HepG2 (cell line): Measurements from ENCODE around the gene TBC1D22A. TPM values are rescaled to one million over a fixed set of nuclear protein-coding genes. Genes with fewer than 3 reads are reported as not detected.

ENCODE experiments used
- ATAC-seq: fragments of 200-7000 bp; cut with Tn5 transposase; 3 replicates; pipeline ENCODE4 v1.9.1; 2020; ENCODE audit warnings: mild to moderate bottlenecking, moderate library complexity
- BruUV-seq: library from RNA; stranded (reverse); fragments of 400-500 nt; replicated peaks from 2 replicates; lab custom pipeline; 2021; lab: Mats Ljungman, UMichigan
- CTCF ChIA-PET: fragments of 300-600 bp; formaldehyde crosslinking; extraction: SDS; loops from one replicate; lab custom pipeline; 2021; ENCODE audit warnings: low total read pairs, inconsistent platforms, low intra/inter-chr PET ratio; lab: Yijun Ruan, JAX
- POLR2A ChIA-PET: fragments of 350-600 bp; sonication (Branson Sonifier 250); formaldehyde crosslinking; loops from one replicate; lab custom pipeline; 2020; ENCODE audit warnings: antibody characterized with exemption, inconsistent platforms; lab: Yijun Ruan, JAX
- DNase-seq: peaks from one replicate; pipeline ENCODE4 v3.0.0-alpha.2; 2015; ENCODE audit warnings: low spot score
- FAIRE-seq: peaks from 3 replicates; lab custom pipeline; 2011; peaks lifted over from hg19 to GRCh38; lab: Jason Lieb, UNC
- H2AFZ ChIP-seq: one replicate; pipeline ENCODE4 v1.6.1; 2011; ENCODE audit warnings: low read length, inconsistent platforms
- H3K27ac ChIP-seq: fragments of 300-600 bp; 3 replicates; pipeline ENCODE4 v1.8.0; 2011; ENCODE audit warnings: mixed run types, mild to moderate bottlenecking, mixed read lengths, low read length, inconsistent platforms; ENCODE audit not compliant: insufficient read depth; ENCODE audit errors: extremely low read length
- H3K27me3 ChIP-seq, 2 experiments: fragments of 200-600 bp in 1 of 2; 2 replicates in 1 of 2; 3 replicates in 1 of 2; pipeline versions ENCODE4 v1.6.0 to v1.8.0; 2011; ENCODE audit warnings: low read length in 2 of 2, mild to moderate bottlenecking in 2 of 2, moderate library complexity in 2 of 2, inconsistent platforms in 1 of 2; ENCODE audit not compliant: insufficient read depth in 2 of 2, control insufficient read depth in 1 of 2
- H3K36me3 ChIP-seq, 2 experiments: fragments of 200-600 bp in 1 of 2; replicated peaks in 1 of 2; 2 replicates in 1 of 2; 3 replicates in 1 of 2; pipeline versions ENCODE4 v1.5.1 to v1.8.0; 2011; ENCODE audit warnings: low read length in 2 of 2, inconsistent platforms in 1 of 2; ENCODE audit not compliant: insufficient read depth in 2 of 2, control insufficient read depth in 1 of 2
- H3K4me1 ChIP-seq: 2 replicates; pipeline ENCODE4 v1.5.1; 2012; ENCODE audit warnings: low read length, inconsistent platforms; ENCODE audit not compliant: insufficient read depth
- H3K4me2 ChIP-seq: 2 replicates; pipeline ENCODE4 v1.6.0; 2011; ENCODE audit warnings: low read depth, low read length, inconsistent platforms
- H3K4me3 ChIP-seq, 3 experiments: fragments of 200-600 bp in 1 of 3; sonication (generic), shearing (Covaris generic) in 1 of 3; replicated peaks in 1 of 3; 2 replicates each; pipeline ENCODE4 v1.5.1; 2011 to 2016; ENCODE audit warnings: low read length in 3 of 3, inconsistent platforms in 2 of 3, low read depth in 2 of 3, mild to moderate bottlenecking in 2 of 3, control low read depth in 1 of 3, mixed read lengths in 1 of 3; ENCODE audit not compliant: insufficient read depth in 1 of 3
- H3K79me2 ChIP-seq: one replicate; pipeline ENCODE4 v1.6.1; 2011; ENCODE audit warnings: low read length, inconsistent platforms; ENCODE audit not compliant: insufficient read depth
- H3K9ac ChIP-seq: 2 replicates; pipeline ENCODE4 v1.6.0; 2011; ENCODE audit warnings: mild to moderate bottlenecking, low read depth, low read length, inconsistent platforms; ENCODE audit not compliant: insufficient read depth
- H3K9me3 ChIP-seq: 2 replicates; pipeline ENCODE4 v1.5.1; 2012; ENCODE audit warnings: mild to moderate bottlenecking, low read length
- H4K20me1 ChIP-seq: 2 replicates; pipeline ENCODE4 v1.6.0; 2011; ENCODE audit warnings: inconsistent platforms, mild to moderate bottlenecking, low read length, moderate library complexity; ENCODE audit not compliant: insufficient read depth
- AGO2 ChIP-seq: fragments of 200-400 bp; formaldehyde crosslinking; optimal IDR thresholded peaks from 2 replicates; pipeline ENCODE3; 2017; ENCODE audit warnings: mild to moderate bottlenecking, low read depth, low read length, moderate library complexity
- CHCHD3 ChIP-seq: sonication (generic); formaldehyde crosslinking; IDR thresholded peaks from 2 replicates; pipeline ENCODE4 v1.8.0; 2022; ENCODE audit warnings: mild to moderate bottlenecking, missing genetic modification reagents, moderate library complexity
- CHD2 ChIP-seq: IDR thresholded peaks from 2 replicates; pipeline ENCODE4 v1.6.1; 2011; ENCODE audit warnings: low read depth, low read length, improper control_type of control experiment
- HNRNPUL1 ChIP-seq: fragments of 200-400 bp; formaldehyde crosslinking; IDR thresholded peaks from 2 replicates; pipeline ENCODE4 v1.6.1; 2017; ENCODE audit warnings: low read depth, mild to moderate bottlenecking, low read length, moderate library complexity
- JUNB ChIP-seq: sonication (generic); formaldehyde crosslinking; IDR thresholded peaks from 2 replicates; pipeline ENCODE4 v1.8.0; 2022; ENCODE audit warnings: missing genetic modification reagents, mild to moderate bottlenecking, borderline replicate concordance
- KLF6 ChIP-seq: IDR thresholded peaks from 2 replicates; pipeline ENCODE4 v1.8.0; 2016; ENCODE audit warnings: missing biosample characterization, missing genetic modification reagents
- MTA3 ChIP-seq: sonication (generic); formaldehyde crosslinking; IDR thresholded peaks from 2 replicates; pipeline ENCODE4 v1.4.0; 2020; ENCODE audit warnings: missing genetic modification reagents
- NCOR1 ChIP-seq: fragments of 200-600 bp; sonication (generic); IDR thresholded peaks from 2 replicates; pipeline ENCODE4 v1.7.0; 2017; ENCODE audit warnings: antibody characterized with exemption, low read length, borderline replicate concordance
- ZNF224 ChIP-seq: sonication (generic); formaldehyde crosslinking; IDR thresholded peaks from 2 replicates; pipeline ENCODE4 v1.5.0; 2020; ENCODE audit warnings: mild to moderate bottlenecking, missing genetic modification reagents
- WGBS: methylation state at CpG from one replicate; pipeline ENCODE4 v1.1.6; 2017; ENCODE audit warnings: low lambda C conversion rate; 5-methylcytosine and 5-hydroxymethylcytosine counted together
- in situ Hi-C: cut with HindIII; loops from 2 replicates; pipeline ENCODE4 v1.10.0; 2017; ENCODE audit warnings: low pct_unique_long_range_greater_than_20kb; ENCODE audit not compliant: extremely low pct_ligation_motif_present
- intact Hi-C: fragments of 100-400 bp; cut with micrococcal nuclease; formaldehyde crosslinking; loops from one replicate; pipeline ENCODE4 v1.10.0; 2022; ENCODE audit not compliant: unreplicated experiment
- polyA plus RNA-seq, 8 experiments: library from polyadenylated mRNA; depleted of rRNA in 3 of 8; stranded (reverse) in 7 of 8; unstranded in 1 of 8; fragments of >200 nt; fragmentation: Illumina TruSeq in 4 of 8; extraction: Trizol in 4 of 8; gene quantifications; 2 replicates each; pipeline versions ENCODE4 v1.2.1 to v1.2.3, GENCODE V29; 2011 to 2016; ENCODE audit warnings: low read depth in 4 of 8, missing spikeins in 1 of 8, mixed read lengths in 1 of 8; ENCODE audit not compliant: insufficient read depth in 1 of 8
- total RNA-seq, 5 experiments: library from RNA; depleted of rRNA; stranded (reverse); fragments of >200 nt; fragmentation: Illumina TruSeq; extraction: Trizol; gene quantifications; 2 replicates each; pipeline ENCODE4 v1.2.3, GENCODE V29; 2016; ENCODE audit warnings: low read depth in 1 of 5
- TF ChIP-seq, protein P1 (sequence below): sonication (generic); formaldehyde crosslinking; IDR thresholded peaks from 2 replicates; pipeline ENCODE4 v1.9.0; 2022; ENCODE audit warnings: missing genetic modification reagents, mild to moderate bottlenecking, borderline replicate concordance
- TF ChIP-seq, protein P2 (sequence below): sonication (generic); formaldehyde crosslinking; IDR thresholded peaks from 2 replicates; pipeline ENCODE4 v1.5.0; 2020; ENCODE audit warnings: mild to moderate bottlenecking, missing genetic modification reagents
- TF ChIP-seq, protein P3 (sequence below): sonication (generic); formaldehyde crosslinking; conservative IDR thresholded peaks from 2 replicates; pipeline ENCODE4 v1.8.1; 2023; ENCODE audit warnings: missing genetic modification reagents
- TF ChIP-seq, protein P4 (sequence below): sonication (generic); formaldehyde crosslinking; IDR thresholded peaks from 2 replicates; pipeline ENCODE4 v1.4.0; 2020; ENCODE audit warnings: missing genetic modification reagents, mild to moderate bottlenecking, borderline replicate concordance

Gene TBC1D22A
- total and polyA plus RNA-seq, 2 of the 13 experiments (the other 11 are each of a cell fraction or from before 2014, with no cell fraction given), result 17.3 to 18.0 TPM

DNA sequence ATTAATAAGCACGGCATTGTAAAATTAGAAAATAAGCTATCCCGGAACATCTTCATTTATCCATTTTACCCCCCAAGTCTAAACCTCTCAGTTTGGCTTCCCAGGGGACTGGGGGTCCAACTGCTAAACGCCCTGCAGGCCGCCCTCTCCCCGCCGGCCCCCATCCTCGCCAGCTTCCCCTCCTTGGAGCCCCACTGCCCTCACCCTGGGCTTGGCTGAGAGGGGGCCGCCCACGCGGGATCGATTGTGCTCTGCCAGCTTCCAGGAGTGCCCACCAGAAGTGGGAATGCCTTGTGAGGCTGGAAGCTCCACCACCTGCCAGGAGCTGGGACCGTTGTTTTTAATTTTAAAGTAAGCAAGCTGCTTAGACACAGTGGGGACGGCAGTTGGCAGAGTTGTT is 353.5 kb downstream of the TBC1D22A start (continued):
- TF ChIP-seq AGO2 (no peak), MTA3 (CRISPR knock-in tag) (no peak), CHD2 (no peak)
- TF ChIP-seq, all 625 proteins: peak for 0

DNA sequence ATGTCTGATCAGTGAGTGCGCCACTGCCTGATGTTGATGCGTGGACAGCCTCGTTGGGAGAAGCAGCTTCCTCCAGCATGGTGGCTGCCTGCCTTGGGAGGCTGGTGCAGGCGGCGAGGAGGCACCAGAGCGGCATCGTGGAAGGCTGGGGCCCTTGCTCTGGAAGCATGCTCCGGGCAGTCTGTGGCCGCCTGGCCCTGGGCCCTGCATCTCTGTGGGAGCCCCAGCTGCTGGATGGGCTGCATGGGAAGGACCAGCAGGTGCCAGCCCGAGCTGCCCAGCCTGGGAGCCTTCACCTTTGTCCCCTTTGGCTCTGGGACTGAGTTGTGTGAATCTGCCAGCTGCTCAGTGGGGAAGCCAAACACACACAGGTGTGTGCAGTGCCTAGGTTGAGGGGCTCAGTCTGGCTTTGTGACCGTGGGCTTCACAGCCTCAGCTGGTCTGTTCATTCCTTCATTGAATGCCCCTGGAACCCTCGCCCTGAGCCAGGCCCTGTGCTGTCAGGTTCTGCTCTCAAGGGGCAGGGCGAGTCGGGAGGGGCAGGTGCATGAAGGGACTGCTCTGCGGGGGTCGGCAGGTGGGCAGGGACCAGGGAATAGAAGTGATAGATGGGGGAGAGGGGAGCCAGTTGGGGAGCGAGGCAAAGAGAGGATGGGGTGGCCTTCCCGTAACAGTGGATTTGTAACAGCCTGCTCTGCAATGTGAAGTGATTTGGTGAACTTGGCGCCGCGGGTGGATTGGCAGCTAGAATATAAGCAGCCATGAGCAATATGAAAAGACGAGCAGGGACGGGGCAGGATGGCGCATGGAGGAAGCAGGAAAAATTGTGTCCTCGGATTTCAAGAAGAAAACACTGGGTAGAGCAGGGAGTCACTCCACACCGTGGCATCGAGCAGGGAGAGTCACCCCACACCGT is 354.2 kb downstream of the TBC1D22A start:
- 97% methylated on average over 19 of the region's 28 CpGs for WGBS
- intact Hi-C loops (no loop called here), in situ Hi-C loops (no loop called here)
- Histone ChIP-seq H3K27ac (no peak overlapping the region), H2AFZ (no peak overlapping the region), H3K4me2 (no peak overlapping the region), H3K9ac (no peak overlapping the region), H3K9me3 (no peaks in the 10 kb centered on the region), H4K20me1 (no peaks in the 10 kb centered on the region), H3K4me1 (peaks cover 2% of the 10 kb centered on the region), H3K4me3 (no peak overlapping the region), H3K36me3 (peaks cover 4% of the 10 kb centered on the region in 2 experiments; a peak in 3 of 5 replicates), H3K79me2 (no peaks in the 10 kb centered on the region), H3K27me3 (no peaks in the 10 kb centered on the region; a peak in 1 of 5 replicates)
- ChIA-PET POLR2A (no interaction called here), CTCF (no interaction called here)
- DNase-seq, result no peak
- BruUV-seq, result no TSS peak
- no peak for ATAC-seq
- FAIRE-seq, result no peak
- TF ChIP-seq KLF6 (CRISPR knock-in tag), result no peak
- TF ChIP-seq NCOR1, result no peak
- no peak for TF ChIP-seq JUNB (CRISPR knock-in tag)
- no peak for TF ChIP-seq ZNF224 (CRISPR knock-in tag)
- TF ChIP-seq, protein P1, sequence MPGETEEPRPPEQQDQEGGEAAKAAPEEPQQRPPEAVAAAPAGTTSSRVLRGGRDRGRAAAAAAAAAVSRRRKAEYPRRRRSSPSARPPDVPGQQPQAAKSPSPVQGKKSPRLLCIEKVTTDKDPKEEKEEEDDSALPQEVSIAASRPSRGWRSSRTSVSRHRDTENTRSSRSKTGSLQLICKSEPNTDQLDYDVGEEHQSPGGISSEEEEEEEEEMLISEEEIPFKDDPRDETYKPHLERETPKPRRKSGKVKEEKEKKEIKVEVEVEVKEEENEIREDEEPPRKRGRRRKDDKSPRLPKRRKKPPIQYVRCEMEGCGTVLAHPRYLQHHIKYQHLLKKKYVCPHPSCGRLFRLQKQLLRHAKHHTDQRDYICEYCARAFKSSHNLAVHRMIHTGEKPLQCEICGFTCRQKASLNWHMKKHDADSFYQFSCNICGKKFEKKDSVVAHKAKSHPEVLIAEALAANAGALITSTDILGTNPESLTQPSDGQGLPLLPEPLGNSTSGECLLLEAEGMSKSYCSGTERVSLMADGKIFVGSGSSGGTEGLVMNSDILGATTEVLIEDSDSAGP (CRISPR knock-in tag), result no peak
- no peak for TF ChIP-seq CHCHD3 (CRISPR knock-in tag)
- TF ChIP-seq, protein P2, sequence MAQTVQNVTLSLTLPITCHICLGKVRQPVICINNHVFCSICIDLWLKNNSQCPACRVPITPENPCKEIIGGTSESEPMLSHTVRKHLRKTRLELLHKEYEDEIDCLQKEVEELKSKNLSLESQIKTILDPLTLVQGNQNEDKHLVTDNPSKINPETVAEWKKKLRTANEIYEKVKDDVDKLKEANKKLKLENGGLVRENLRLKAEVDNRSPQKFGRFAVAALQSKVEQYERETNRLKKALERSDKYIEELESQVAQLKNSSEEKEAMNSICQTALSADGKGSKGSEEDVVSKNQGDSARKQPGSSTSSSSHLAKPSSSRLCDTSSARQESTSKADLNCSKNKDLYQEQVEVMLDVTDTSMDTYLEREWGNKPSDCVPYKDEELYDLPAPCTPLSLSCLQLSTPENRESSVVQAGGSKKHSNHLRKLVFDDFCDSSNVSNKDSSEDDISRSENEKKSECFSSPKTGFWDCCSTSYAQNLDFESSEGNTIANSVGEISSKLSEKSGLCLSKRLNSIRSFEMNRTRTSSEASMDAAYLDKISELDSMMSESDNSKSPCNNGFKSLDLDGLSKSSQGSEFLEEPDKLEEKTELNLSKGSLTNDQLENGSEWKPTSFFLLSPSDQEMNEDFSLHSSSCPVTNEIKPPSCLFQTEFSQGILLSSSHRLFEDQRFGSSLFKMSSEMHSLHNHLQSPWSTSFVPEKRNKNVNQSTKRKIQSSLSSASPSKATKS (CRISPR knock-in tag), result no peak
- TF ChIP-seq HNRNPUL1, result no peak
- TF ChIP-seq, protein P3, sequence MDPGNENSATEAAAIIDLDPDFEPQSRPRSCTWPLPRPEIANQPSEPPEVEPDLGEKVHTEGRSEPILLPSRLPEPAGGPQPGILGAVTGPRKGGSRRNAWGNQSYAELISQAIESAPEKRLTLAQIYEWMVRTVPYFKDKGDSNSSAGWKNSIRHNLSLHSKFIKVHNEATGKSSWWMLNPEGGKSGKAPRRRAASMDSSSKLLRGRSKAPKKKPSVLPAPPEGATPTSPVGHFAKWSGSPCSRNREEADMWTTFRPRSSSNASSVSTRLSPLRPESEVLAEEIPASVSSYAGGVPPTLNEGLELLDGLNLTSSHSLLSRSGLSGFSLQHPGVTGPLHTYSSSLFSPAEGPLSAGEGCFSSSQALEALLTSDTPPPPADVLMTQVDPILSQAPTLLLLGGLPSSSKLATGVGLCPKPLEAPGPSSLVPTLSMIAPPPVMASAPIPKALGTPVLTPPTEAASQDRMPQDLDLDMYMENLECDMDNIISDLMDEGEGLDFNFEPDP (CRISPR knock-in tag), result no peak
- TF ChIP-seq, protein P4, sequence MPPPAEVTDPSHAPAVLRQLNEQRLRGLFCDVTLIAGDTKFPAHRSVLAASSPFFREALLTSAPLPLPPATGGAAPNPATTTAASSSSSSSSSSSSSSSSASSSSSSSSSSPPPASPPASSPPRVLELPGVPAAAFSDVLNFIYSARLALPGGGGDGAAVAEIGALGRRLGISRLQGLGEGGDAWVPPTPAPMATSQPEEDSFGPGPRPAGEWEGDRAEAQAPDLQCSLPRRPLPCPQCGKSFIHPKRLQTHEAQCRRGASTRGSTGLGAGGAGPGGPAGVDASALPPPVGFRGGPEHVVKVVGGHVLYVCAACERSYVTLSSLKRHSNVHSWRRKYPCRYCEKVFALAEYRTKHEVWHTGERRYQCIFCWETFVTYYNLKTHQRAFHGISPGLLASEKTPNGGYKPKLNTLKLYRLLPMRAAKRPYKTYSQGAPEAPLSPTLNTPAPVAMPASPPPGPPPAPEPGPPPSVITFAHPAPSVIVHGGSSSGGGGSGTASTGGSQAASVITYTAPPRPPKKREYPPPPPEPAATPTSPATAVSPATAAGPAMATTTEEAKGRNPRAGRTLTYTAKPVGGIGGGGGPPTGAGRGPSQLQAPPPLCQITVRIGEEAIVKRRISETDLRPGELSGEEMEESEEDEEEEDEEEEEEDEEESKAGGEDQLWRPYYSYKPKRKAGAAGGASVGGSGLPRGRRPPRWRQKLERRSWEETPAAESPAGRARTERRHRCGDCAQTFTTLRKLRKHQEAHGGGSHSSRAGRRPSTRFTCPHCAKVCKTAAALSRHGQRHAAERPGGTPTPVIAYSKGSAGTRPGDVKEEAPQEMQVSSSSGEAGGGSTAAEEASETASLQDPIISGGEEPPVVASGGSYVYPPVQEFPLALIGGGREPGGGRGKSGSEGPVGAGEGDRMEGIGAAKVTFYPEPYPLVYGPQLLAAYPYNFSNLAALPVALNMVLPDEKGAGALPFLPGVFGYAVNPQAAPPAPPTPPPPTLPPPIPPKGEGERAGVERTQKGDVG (CRISPR knock-in tag), result no peak
